ENCODE results near the gene TRPV6.

The TRPV6 gene

DNA sequence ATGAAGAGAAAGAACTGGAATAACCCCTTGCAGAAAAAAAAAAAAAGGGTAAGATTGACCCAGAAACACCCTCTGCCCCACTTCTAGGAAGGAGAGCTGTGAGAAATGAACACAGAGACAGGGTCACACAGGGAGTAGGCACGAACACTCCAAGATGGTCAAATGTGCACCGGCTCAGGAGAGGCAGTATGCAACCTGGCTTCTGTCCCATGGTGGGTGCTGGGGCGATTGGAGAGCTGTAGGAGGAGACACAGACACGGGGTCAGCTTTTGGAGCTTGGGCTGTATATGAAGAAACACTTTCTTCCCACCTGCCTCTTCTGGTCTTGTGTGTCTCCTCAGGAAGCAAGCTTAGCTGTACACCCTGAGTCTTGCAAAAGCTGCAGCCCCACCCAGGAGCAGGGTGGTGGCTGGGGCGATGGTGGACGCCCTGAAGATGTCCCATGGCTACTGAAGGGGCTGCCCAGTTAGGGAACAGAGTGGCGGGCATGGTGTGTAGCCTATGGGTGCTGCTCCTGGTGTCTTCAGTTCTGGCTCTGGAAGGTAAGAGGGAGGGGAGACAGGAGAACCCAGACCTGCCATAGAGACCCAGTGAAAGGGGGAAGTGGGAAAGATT is 22.7 kb downstream of the TRPV6 start:
- in situ Hi-C loops (cut with HindIII; ENCODE audit: low sequenced_read_pairs): no loop called here
- DNase-seq (ENCODE audit: low read depth, low spot score): no peak
- H3K4me3 ChIP-seq (ENCODE audit: low read depth, low read length): no peak overlapping the region
- TF ChIP-seq, protein P1, sequence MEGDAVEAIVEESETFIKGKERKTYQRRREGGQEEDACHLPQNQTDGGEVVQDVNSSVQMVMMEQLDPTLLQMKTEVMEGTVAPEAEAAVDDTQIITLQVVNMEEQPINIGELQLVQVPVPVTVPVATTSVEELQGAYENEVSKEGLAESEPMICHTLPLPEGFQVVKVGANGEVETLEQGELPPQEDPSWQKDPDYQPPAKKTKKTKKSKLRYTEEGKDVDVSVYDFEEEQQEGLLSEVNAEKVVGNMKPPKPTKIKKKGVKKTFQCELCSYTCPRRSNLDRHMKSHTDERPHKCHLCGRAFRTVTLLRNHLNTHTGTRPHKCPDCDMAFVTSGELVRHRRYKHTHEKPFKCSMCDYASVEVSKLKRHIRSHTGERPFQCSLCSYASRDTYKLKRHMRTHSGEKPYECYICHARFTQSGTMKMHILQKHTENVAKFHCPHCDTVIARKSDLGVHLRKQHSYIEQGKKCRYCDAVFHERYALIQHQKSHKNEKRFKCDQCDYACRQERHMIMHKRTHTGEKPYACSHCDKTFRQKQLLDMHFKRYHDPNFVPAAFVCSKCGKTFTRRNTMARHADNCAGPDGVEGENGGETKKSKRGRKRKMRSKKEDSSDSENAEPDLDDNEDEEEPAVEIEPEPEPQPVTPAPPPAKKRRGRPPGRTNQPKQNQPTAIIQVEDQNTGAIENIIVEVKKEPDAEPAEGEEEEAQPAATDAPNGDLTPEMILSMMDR (IDR thresholded peaks at IDR 0.05; ENCODE audit: low read depth, low read length): no peak

DNA sequence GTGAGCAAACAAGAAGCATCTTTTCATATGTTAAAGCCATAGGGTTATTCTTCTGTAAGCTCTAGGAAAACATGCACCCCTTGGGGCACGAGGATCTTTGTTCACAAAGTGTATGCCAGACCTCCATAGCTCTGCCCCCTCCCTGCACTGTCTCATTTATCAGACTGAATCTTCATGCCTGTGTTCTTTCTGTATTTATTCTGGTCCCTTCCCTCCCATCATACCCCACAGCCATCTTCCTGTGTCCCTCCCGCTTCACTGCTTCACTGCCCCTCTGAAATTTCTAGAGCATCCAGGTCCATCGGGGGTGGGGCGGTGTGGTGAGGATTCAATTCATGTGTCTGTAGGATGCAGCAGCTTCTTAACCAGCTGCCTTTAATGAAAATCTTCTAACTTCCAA is 23.2 kb downstream of the TRPV6 start:
- TF ChIP-seq, protein P1 (IDR thresholded peaks at IDR 0.05; ENCODE audit: low read depth, low read length): no peak
- no peak for DNase-seq (ENCODE audit: low read depth, low spot score)
- in situ Hi-C loops (cut with HindIII; ENCODE audit: low sequenced_read_pairs): no loop called here
- no peak overlapping the region for H3K4me3 ChIP-seq (ENCODE audit: low read depth, low read length)

DNA sequence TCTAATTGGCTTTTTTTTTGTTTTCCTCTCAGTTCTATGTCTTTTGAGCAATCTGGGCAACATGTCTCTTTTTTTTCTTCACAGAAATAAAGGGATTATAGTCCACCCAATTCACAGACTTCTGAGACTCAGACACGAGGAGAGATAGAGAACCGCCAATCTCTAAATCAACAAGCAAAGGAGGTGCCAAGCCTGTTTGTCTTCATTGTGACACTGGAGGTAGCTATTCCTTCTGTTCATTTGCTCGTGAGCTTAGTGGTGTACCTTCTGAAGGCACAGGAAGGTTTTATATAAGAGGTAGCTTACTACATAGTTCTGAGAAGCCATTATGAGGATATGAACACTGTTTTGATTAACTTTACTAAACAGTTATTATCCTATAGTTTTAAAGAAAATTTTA is 24.6 kb downstream of the TRPV6 start:
- no peak overlapping the region for H3K4me3 ChIP-seq (ENCODE audit: low read depth, low read length)
- no peak for DNase-seq (ENCODE audit: low read depth, low spot score)
- TF ChIP-seq, protein P1 (IDR thresholded peaks at IDR 0.05; ENCODE audit: low read depth, low read length): no peak
- in situ Hi-C loops (cut with HindIII; ENCODE audit: low sequenced_read_pairs): no loop called here

DNA sequence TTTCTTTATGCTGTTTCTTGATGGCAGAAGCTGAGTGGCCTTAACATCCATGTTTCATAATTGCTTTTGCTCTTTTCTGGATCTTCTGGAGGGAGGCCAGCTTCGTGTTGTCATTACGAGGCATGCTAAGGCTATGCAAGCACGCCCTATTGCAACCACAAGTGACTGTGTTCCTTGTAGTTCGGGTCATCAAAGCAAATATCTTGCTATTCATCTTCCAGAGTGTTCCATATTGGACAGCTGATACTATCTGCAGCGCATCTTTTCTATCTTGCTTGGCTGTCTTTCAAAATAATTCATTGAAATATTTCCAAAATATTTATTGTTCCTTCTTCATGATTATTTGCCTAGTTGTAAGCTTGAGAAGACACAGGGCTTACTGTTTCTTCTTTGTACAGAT is 25.7 kb downstream of the TRPV6 start:
- in situ Hi-C loops (cut with HindIII; ENCODE audit: low sequenced_read_pairs): no loop called here
- TF ChIP-seq, protein P1 (IDR thresholded peaks at IDR 0.05; ENCODE audit: low read depth, low read length): no peak
- DNase-seq (ENCODE audit: low read depth, low spot score): peak; percentile 56
- H3K4me3 ChIP-seq (ENCODE audit: low read depth, low read length): no peak overlapping the region

DNA sequence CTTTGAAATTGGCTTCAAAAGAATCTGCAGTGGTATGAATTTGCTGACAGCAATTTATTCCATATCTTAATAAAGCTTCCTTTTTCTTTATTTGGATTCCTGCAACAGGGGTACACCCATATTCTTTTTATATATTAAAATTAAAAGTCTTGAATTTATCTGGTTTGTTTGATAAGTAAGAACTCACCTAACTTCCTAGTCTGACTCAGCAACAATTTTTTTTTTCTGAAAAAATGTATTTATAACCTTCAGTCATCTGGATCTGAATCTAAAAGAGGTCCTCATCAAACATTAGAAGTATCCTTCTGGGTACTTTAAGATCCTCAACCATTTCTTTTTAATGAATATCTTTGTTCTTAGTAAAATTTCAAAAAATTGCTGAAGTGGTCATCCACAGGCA is 26.1 kb downstream of the TRPV6 start:
- no peak for DNase-seq (ENCODE audit: low read depth, low spot score)
- TF ChIP-seq, protein P1 (IDR thresholded peaks at IDR 0.05; ENCODE audit: low read depth, low read length): no peak
- in situ Hi-C loops (cut with HindIII; ENCODE audit: low sequenced_read_pairs): no loop called here
- H3K4me3 ChIP-seq (ENCODE audit: low read depth, low read length): no peak overlapping the region

DNA sequence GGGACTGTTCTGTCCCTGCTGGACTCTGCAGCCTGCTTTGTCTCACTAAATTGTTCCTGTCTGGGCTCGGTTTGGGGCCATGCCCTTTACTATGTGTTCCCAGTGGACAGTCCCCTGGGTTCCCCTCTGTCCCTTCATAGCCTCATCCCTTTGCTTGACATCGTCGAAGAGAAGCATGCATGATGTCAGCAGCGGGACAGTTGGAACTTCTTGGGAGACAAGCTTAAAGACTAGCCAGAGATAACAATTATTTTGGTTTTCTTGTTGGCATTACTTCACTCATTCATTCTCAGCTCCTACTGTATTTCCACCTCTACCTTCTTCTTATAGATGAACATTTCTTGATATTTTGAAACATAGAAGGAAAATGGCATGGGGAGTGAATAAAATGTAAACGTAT is 27.9 kb downstream of the TRPV6 start:
- in situ Hi-C loops (cut with HindIII; ENCODE audit: low sequenced_read_pairs): no loop called here
- H3K4me3 ChIP-seq (ENCODE audit: low read depth, low read length): no peak overlapping the region
- TF ChIP-seq, protein P1 (IDR thresholded peaks at IDR 0.05; ENCODE audit: low read depth, low read length): no peak
- no peak for DNase-seq (ENCODE audit: low read depth, low spot score)

Data from astrocyte of the spinal cord (primary cell).